ENCODE data around the gene MINDY4. TPM values are rescaled to one million over a fixed set of nuclear protein-coding genes. Genes with fewer than 3 reads are reported as not detected.

Gene MINDY4
- total RNA-seq, 2 donors from 2014 or later = 8.1 to 31.9 TPM

DNA sequence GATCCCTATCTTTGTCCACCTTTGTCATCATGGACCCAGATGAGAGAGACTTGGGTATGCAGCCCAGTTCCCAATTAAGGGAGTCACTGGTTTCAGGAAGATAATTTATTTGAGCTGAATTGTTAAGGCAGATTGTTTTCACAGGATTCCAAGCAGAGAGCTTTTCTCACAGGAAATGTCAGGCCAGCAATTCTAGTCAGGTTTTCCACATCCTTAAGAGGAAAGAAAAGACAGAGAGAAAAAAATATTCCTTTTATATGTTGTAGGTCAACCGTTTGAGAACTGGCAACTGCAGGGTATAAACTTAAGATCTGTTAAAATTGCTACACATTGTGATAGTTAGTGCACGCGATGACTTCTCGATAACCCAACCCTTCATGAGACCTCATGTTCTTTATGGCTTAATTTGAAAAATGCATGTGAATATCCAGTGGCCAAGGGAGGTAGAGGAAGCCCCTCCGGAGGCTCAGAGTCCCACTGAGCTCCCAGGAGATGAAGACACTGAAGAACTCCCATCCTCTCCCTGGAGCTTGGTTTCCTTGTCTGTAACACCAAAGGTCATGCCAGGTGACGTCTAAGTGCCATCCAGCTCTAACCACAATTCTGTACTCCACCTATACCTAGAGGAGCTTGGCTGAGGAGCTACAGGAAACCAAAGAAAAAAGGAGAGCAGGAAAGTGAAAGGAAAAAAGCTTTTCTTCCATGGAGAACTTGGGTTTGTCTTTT lies 45.6 kb downstream of the MINDY4 start:
- Histone ChIP-seq H3K4me1 (replicated peaks) (no peaks in the 10 kb centered on the region), H3K36me3 (no peaks in the 10 kb centered on the region), H3K27ac (peak overlapping the region; percentile 59 to 64), H3K4me3 (no peak overlapping the region), H3K27me3 (replicated peaks; ENCODE audit: insufficient read depth) (no peaks in the 10 kb centered on the region), H3K9me3 (no peaks in the 10 kb centered on the region)
- 63% methylated on average over 6 of the region's 6 CpGs for WGBS
- DNase-seq (ENCODE audit: low spot score) = no peak
- TF ChIP-seq POLR2AphosphoS5 (IDR thresholded peaks at IDR 0.05) (peak; percentile 2), CTCF (IDR thresholded peaks at IDR 0.05) (no peak)
- intact Hi-C loops (cut with DNase I) = no loop called here

DNA sequence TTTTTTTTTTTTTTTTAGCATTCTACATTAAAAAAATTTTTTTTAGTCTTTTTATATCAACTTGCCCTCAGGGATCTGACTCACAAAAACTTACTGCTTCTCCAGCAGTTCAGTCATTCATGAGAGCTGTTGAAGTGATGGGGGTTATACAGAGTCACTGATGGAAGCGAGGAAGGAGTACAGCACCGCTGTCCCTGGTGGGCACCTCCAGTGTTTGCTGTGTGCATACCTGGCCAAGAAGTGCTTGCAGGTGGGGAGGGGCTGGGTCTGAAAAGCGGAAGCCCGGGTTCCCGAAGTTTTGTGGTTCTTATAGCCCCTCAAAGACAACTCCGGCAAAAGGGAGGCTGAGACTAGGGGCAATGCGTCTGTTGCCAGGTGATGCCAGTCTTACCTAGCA lies 46.2 kb downstream of the MINDY4 start:
- TF ChIP-seq CTCF (IDR thresholded peaks at IDR 0.05) = no peak
- no peak for TF ChIP-seq POLR2AphosphoS5 (IDR thresholded peaks at IDR 0.05)
- Histone ChIP-seq H3K27ac (no peak overlapping the region), H3K4me3 (no peak overlapping the region), H3K27me3 (replicated peaks; ENCODE audit: insufficient read depth) (no peaks in the 10 kb centered on the region), H3K36me3 (no peaks in the 10 kb centered on the region), H3K4me1 (replicated peaks) (no peaks in the 10 kb centered on the region), H3K9me3 (no peaks in the 10 kb centered on the region)
- DNase-seq (ENCODE audit: low spot score) = no peak
- intact Hi-C loops (cut with DNase I) = no loop called here
- WGBS = 88% methylated on average over 7 of the region's 7 CpGs

DNA sequence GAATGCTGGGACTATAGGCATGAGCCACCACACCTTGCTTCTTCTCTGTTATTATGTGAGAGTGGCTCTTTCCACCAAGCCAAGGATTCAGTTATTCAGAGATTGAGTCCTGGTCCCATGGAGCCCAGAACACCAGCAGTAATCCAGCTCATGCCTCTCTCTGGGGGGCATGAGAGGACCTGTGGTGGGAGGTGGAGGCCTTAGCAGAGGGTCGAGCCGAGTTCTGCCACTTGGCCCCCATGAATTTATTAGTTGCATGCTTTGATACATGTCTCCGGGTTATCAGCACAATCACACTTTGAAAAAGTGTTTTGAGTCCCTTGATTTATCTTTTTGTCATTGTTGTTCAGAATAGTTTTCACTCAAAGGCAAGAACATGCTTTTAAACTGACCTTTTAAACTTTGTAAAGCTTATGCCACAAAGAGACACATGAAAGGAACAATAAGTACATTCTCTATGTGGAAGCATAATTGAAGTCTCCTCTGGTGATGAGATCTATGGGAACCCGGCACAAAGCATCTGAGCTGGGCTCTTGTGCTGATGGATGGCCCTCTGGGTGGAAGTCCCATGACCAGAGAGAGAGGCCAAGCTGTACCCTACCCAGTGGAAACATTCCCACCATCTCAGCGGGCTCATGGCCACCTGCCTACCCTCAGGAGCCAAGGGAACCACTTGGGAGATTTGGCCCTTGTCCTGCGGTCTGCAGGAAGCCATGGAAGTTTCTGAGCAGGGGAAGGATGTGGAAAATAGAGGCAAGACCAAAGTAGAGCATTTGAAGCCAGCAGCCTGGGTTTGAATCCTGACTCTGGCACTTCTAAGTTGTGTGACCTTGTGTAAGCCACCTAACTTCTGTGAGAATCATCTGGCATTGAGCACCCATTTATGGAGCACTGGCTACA lies 53.9 kb downstream of the MINDY4 start:
- Histone ChIP-seq H3K4me3 (no peak overlapping the region), H3K27me3 (replicated peaks; ENCODE audit: insufficient read depth) (no peaks in the 10 kb centered on the region), H3K4me1 (replicated peaks) (no peaks in the 10 kb centered on the region), H3K9me3 (no peaks in the 10 kb centered on the region), H3K27ac (no peak overlapping the region), H3K36me3 (peaks cover 0 to 5% of the 10 kb centered on the region in 2 donors)
- DNase-seq (ENCODE audit: low spot score) = no peak
- intact Hi-C loops (cut with DNase I) = no loop called here
- TF ChIP-seq POLR2A (IDR thresholded peaks at IDR 0.05) (no peak), POLR2AphosphoS5 (IDR thresholded peaks at IDR 0.05) (no peak), CTCF (IDR thresholded peaks at IDR 0.05) (no peak)
- WGBS = 63% methylated on average over 6 of the region's 6 CpGs

DNA sequence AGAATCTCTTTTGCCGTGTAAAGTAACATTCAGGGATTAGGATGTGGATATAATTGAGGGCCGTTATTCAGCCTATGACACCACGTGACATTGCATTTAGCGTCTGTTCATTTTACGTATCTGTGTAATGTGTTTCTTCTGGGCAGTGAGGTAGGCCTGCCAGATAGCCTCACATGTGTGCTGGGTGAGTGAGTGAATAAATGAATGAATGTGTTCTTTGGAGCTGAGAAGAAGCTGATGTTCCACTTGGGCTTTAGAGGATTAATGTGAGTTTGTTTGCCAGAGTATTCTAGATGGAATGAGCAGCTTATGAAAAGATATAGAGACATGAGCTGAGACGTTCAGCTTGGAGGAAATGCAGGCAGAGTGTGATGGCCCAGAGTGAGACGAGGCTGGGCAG lies 55.0 kb downstream of the MINDY4 start:
- DNase-seq (ENCODE audit: low spot score) = no peak
- Histone ChIP-seq H3K4me3 (no peak overlapping the region), H3K4me1 (replicated peaks) (no peaks in the 10 kb centered on the region), H3K27me3 (replicated peaks; ENCODE audit: insufficient read depth) (no peaks in the 10 kb centered on the region), H3K9me3 (no peaks in the 10 kb centered on the region), H3K27ac (no peak overlapping the region), H3K36me3 (peaks cover 0 to 5% of the 10 kb centered on the region in 2 donors)
- TF ChIP-seq CTCF (IDR thresholded peaks at IDR 0.05) (no peak), POLR2AphosphoS5 (IDR thresholded peaks at IDR 0.05) (no peak), POLR2A (IDR thresholded peaks at IDR 0.05) (no peak)
- 89% methylated on average over 7 of the region's 7 CpGs for WGBS
- intact Hi-C loops (cut with DNase I) = no loop called here
